A549 (cell line): Measurements from ENCODE around the gene RCBTB2. TPM values are rescaled to one million over a fixed set of nuclear protein-coding genes. Genes with fewer than 3 reads are reported as not detected.

Source experiments
- ATAC-seq, 2 experiments: fragments of 200-7000 bp in 1 of 2; fragments of >200 bp in 1 of 2; cut with Nextera tagmentation in 1 of 2; cut with Tn5 transposase in 1 of 2; 3 replicates each; pipeline versions ENCODE4 v1.8.0 to v1.9.1; 2018 to 2020; ENCODE audit warnings: mild to moderate bottlenecking in 1 of 2, moderate library complexity in 1 of 2
- CTCF ChIA-PET: fragments of 300-600 bp; sonication (Branson Sonifier 250); formaldehyde crosslinking; extraction: SDS; loops from one replicate; lab custom pipeline; 2021; ENCODE audit warnings: antibody characterized with exemption, inconsistent platforms; lab: Yijun Ruan, JAX
- POLR2A ChIA-PET: fragments of 350-600 bp; formaldehyde crosslinking; extraction: SDS; loops from one replicate; lab custom pipeline; 2021; ENCODE audit warnings: antibody characterized with exemption, inconsistent platforms; lab: Yijun Ruan, JAX
- DNase-seq, 2 experiments: peaks; one replicate each; pipeline versions ENCODE4 v3.0.0 to v3.0.0-alpha.2; 2011 to 2016; ENCODE audit warnings: low read depth in 1 of 2, low spot score in 1 of 2
- FAIRE-seq: peaks from 2 replicates; lab custom pipeline; 2011; peaks lifted over from hg19 to GRCh38; lab: Jason Lieb, UNC
- H3K27ac ChIP-seq, 2 experiments: fragments of >200 bp; sonication (Bioruptor Twin); formaldehyde crosslinking; 3 replicates each; pipeline ENCODE4 v1.5.1; 2016 to 2017
- H3K4me1 ChIP-seq: fragments of >200 bp; sonication (Bioruptor Twin); formaldehyde crosslinking; 3 replicates; pipeline ENCODE4 v1.6.1; 2016
- H3K4me2 ChIP-seq: fragments of >200 bp; sonication (Bioruptor Twin); formaldehyde crosslinking; 3 replicates; pipeline ENCODE4 v1.6.1; 2016
- H3K4me3 ChIP-seq: fragments of >200 bp; sonication (Bioruptor Twin); formaldehyde crosslinking; 3 replicates; pipeline ENCODE4 v1.5.1; 2016
- H3K9me3 ChIP-seq: fragments of >200 bp; sonication (Bioruptor Twin); formaldehyde crosslinking; 3 replicates; pipeline ENCODE4 v1.6.1; 2016
- ATOH8 ChIP-seq: fragments of 250-450 bp; sonication (Bioruptor Pico); IDR thresholded peaks from 2 replicates; pipeline ENCODE4 v1.5.0; 2020; ENCODE audit warnings: low read depth, mild to moderate bottlenecking, moderate library complexity
- CBX2 ChIP-seq: fragments of 200-600 bp; sonication (generic); IDR thresholded peaks from 2 replicates; pipeline ENCODE4 v1.6.1; 2016; ENCODE audit warnings: low read depth, mild to moderate bottlenecking, borderline replicate concordance
- EHF ChIP-seq: fragments of 250-450 bp; sonication (Bioruptor Pico); IDR thresholded peaks from 2 replicates; pipeline ENCODE4 v1.5.0; 2020; ENCODE audit warnings: mild to moderate bottlenecking
- ELK1 ChIP-seq: fragments of 150-350 bp; IDR thresholded peaks from 2 replicates; pipeline ENCODE4 v1.6.1; 2014; ENCODE audit warnings: low read depth, mild to moderate bottlenecking, low read length
- EP300 ChIP-seq, 2 experiments: fragments of >200 bp; sonication (Bioruptor Twin); formaldehyde crosslinking; IDR thresholded peaks; 2 replicates in 1 of 2; 3 replicates in 1 of 2; pipeline ENCODE4 v1.6.1; 2016 to 2017
- ESRRA ChIP-seq: fragments of 150-350 bp; IDR thresholded peaks from 2 replicates; pipeline ENCODE4 v1.6.1; 2014; ENCODE audit warnings: mild to moderate bottlenecking, low read length, borderline replicate concordance
- FOSL2 ChIP-seq, 2 experiments: fragments of 450-650 bp in 1 of 2; fragments of >200 bp in 1 of 2; sonication (Bioruptor Twin) in 1 of 2; formaldehyde crosslinking; IDR thresholded peaks; 2 replicates each; pipeline versions ENCODE4 v1.5.0 to v1.6.1; 2016 to 2020; ENCODE audit warnings: mild to moderate bottlenecking in 1 of 2, moderate library complexity in 1 of 2
- HDAC2 ChIP-seq: fragments of 200-600 bp; sonication (generic); IDR thresholded peaks from 2 replicates; pipeline ENCODE4 v1.6.1; 2016
- HOXB13 ChIP-seq: fragments of 250-450 bp; sonication (Bioruptor Pico); IDR thresholded peaks from 2 replicates; pipeline ENCODE4 v1.5.0; 2020; ENCODE audit warnings: low read depth, mild to moderate bottlenecking, moderate library complexity
- KDM1A ChIP-seq: fragments of 200-600 bp; sonication (generic); IDR thresholded peaks from 2 replicates; pipeline ENCODE4 v1.6.1; 2016; ENCODE audit warnings: low read depth, mild to moderate bottlenecking
- MAFK ChIP-seq: fragments of 450-650 bp; IDR thresholded peaks from 2 replicates; pipeline ENCODE4 v1.6.1; 2014; ENCODE audit not compliant: partially characterized antibody
- MAZ ChIP-seq: fragments of 150-350 bp; IDR thresholded peaks from 2 replicates; pipeline ENCODE4 v1.6.1; 2014; ENCODE audit warnings: antibody characterized with exemption, low read depth, low read length, borderline replicate concordance
- RARB ChIP-seq: fragments of 250-450 bp; sonication (Bioruptor Pico); IDR thresholded peaks from 2 replicates; pipeline ENCODE4 v1.8.0; 2021; ENCODE audit warnings: mild to moderate bottlenecking, moderate library complexity
- TFCP2L1 ChIP-seq: fragments of 250-450 bp; sonication (Bioruptor Pico); IDR thresholded peaks from 2 replicates; pipeline ENCODE4 v1.5.0; 2021; ENCODE audit warnings: mild to moderate bottlenecking
- TP53 ChIP-seq: fragments of 250-450 bp; sonication (Bioruptor Pico); IDR thresholded peaks from 2 replicates; pipeline ENCODE4 v1.5.0; 2021; ENCODE audit warnings: mild to moderate bottlenecking, moderate library complexity
- ZFP36 ChIP-seq: fragments of 450-650 bp; IDR thresholded peaks from 2 replicates; pipeline ENCODE4 v1.6.1; 2014; ENCODE audit warnings: borderline replicate concordance; ENCODE audit not compliant: partially characterized antibody
- ZSCAN20 ChIP-seq: fragments of 250-450 bp; sonication (Bioruptor Pico); IDR thresholded peaks from 2 replicates; pipeline ENCODE4 v1.8.0; 2022; ENCODE audit warnings: mild to moderate bottlenecking, moderate library complexity
- WGBS: methylation state at CpG from one replicate; pipeline ENCODE4 v1.1.6; 2017; ENCODE audit errors: missing lambda C conversion rate; 5-methylcytosine and 5-hydroxymethylcytosine counted together
- polyA plus RNA-seq, 4 experiments: library from polyadenylated mRNA; depleted of rRNA in 3 of 4; stranded (reverse); fragments of >200 nt; fragmentation: RNase III in 1 of 4; extraction: RNeasy Plus Mini Kit Qiagen cat#74134 plus additional on column Dnase treatment in 1 of 4; gene quantifications; 2 replicates in 3 of 4; 3 replicates in 1 of 4; pipeline ENCODE4 v1.2.3, GENCODE V29; 2011 to 2017
- TF ChIP-seq, protein P1 (sequence below): fragments of 200-600 bp; sonication (generic); IDR thresholded peaks from 2 replicates; pipeline ENCODE4 v1.6.1; 2016; ENCODE audit warnings: antibody characterized with exemption, mild to moderate bottlenecking, moderate library complexity
- TF ChIP-seq, protein P2 (sequence below): fragments of 250-450 bp; sonication (Bioruptor Pico); IDR thresholded peaks from 2 replicates; pipeline ENCODE4 v1.5.0; 2021; ENCODE audit warnings: mild to moderate bottlenecking, moderate library complexity, borderline replicate concordance
- TF ChIP-seq, protein P3 (sequence below): IDR thresholded peaks from 2 replicates; pipeline ENCODE4 v1.6.1; 2012
- TF ChIP-seq, protein P4 (sequence below): fragments of 450-650 bp; IDR thresholded peaks from 2 replicates; pipeline ENCODE4 v1.6.1; 2014; ENCODE audit warnings: antibody characterized with exemption

The RCBTB2 gene
- polyA plus RNA-seq, 2 of the 4 experiments (the other 2 are of a cell fraction), result 1.1 to 2.0 TPM

DNA sequence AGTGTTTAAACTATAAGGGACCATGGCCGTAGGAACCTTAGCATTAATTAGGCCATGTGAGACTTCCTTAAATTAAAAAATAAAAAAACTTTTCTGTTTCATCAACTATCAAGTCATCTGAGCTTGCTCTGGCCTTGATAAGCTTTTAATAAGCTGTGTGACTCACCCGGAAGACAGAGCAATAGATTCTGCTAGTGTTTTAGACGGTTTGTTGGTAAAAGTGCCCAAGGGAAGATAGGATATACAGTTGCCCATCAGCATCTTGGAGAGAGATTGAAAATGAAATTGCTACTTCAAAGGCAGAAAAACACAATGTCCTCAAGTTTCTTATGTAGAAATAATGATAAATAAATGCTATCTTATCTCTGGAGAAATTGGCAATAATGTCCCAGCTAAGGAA, 31.2 kb upstream of the RCBTB2 start:
- ChIA-PET CTCF (interaction anchor here (1.4 kb wide), 1 partner anchor 16 kb away, joined by 6 read pairs; no protein-coding TSS in a partner anchor), POLR2A (no interaction called here)
- FAIRE-seq (no peak), ATAC-seq (no peak), DNase-seq (no peak)
- H3K4me3 ChIP-seq, result no peak overlapping the region
- H3K4me2 ChIP-seq, result no peak overlapping the region
- H3K9me3 ChIP-seq, result no peaks in the 10 kb centered on the region
- no peak for TF ChIP-seq HOXB13 (CRISPR knock-in tag)
- no peak for TF ChIP-seq ATOH8
- no peak for TF ChIP-seq HDAC2
- no peak for TF ChIP-seq CBX2
- TF ChIP-seq, protein P1, sequence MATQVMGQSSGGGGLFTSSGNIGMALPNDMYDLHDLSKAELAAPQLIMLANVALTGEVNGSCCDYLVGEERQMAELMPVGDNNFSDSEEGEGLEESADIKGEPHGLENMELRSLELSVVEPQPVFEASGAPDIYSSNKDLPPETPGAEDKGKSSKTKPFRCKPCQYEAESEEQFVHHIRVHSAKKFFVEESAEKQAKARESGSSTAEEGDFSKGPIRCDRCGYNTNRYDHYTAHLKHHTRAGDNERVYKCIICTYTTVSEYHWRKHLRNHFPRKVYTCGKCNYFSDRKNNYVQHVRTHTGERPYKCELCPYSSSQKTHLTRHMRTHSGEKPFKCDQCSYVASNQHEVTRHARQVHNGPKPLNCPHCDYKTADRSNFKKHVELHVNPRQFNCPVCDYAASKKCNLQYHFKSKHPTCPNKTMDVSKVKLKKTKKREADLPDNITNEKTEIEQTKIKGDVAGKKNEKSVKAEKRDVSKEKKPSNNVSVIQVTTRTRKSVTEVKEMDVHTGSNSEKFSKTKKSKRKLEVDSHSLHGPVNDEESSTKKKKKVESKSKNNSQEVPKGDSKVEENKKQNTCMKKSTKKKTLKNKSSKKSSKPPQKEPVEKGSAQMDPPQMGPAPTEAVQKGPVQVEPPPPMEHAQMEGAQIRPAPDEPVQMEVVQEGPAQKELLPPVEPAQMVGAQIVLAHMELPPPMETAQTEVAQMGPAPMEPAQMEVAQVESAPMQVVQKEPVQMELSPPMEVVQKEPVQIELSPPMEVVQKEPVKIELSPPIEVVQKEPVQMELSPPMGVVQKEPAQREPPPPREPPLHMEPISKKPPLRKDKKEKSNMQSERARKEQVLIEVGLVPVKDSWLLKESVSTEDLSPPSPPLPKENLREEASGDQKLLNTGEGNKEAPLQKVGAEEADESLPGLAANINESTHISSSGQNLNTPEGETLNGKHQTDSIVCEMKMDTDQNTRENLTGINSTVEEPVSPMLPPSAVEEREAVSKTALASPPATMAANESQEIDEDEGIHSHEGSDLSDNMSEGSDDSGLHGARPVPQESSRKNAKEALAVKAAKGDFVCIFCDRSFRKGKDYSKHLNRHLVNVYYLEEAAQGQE, result no peak
- no peak for TF ChIP-seq MAZ
- no peak for TF ChIP-seq FOSL2 (IDR thresholded peaks at IDR 0.05)
- TF ChIP-seq FOSL2 (CRISPR knock-in tag; IDR thresholded peaks at IDR 0.05), result no peak
- TF ChIP-seq, protein P2, sequence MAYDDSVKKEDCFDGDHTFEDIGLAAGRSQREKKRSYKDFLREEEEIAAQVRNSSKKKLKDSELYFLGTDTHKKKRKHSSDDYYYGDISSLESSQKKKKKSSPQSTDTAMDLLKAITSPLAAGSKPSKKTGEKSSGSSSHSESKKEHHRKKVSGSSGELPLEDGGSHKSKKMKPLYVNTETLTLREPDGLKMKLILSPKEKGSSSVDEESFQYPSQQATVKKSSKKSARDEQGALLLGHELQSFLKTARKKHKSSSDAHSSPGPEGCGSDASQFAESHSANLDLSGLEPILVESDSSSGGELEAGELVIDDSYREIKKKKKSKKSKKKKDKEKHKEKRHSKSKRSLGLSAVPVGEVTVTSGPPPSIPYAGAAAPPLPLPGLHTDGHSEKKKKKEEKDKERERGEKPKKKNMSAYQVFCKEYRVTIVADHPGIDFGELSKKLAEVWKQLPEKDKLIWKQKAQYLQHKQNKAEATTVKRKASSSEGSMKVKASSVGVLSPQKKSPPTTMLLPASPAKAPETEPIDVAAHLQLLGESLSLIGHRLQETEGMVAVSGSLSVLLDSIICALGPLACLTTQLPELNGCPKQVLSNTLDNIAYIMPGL (CRISPR knock-in tag), result no peak
- no peak for TF ChIP-seq ESRRA
- no peak overlapping the region for H3K27ac ChIP-seq
- WGBS, result 75% methylated on average over 3 of the region's 3 CpGs
- no peaks in the 10 kb centered on the region for H3K4me1 ChIP-seq

DNA sequence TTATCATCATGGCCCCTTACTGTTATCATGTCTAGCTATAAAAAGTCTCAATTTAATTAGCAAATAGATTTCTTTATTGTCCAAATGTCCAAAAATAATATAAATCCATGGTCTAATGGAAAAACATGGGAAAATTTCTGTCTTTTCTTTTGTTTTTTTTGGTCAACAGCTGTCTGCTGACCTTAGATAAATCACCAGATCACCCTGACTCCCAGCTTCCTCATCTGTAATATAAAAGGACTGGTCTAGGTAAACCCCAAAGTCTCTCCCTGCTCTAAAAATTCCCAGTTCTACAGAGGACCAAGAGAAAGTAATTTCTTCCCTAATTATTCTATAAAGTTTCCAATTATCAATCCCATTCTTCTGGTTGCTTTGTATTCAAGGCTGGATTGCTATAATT, 30.7 kb upstream of the RCBTB2 start:
- Histone ChIP-seq H3K27ac (no peak overlapping the region), H3K4me1 (no peaks in the 10 kb centered on the region), H3K4me3 (no peak overlapping the region), H3K4me2 (no peak overlapping the region)
- CTCF ChIA-PET, result interaction anchor here (1.4 kb wide), 1 partner anchor 16 kb away, joined by 6 read pairs; no protein-coding TSS in a partner anchor
- DNase-seq, result no peak
- FAIRE-seq, result no peak
- ATAC-seq, result no peak
- TF ChIP-seq EHF, result no peak
- TF ChIP-seq MAZ, result no peak
- no peak for TF ChIP-seq KDM1A
- no peak for TF ChIP-seq ZFP36
- TF ChIP-seq TFCP2L1 (CRISPR knock-in tag), result no peak
- TF ChIP-seq, protein P3, sequence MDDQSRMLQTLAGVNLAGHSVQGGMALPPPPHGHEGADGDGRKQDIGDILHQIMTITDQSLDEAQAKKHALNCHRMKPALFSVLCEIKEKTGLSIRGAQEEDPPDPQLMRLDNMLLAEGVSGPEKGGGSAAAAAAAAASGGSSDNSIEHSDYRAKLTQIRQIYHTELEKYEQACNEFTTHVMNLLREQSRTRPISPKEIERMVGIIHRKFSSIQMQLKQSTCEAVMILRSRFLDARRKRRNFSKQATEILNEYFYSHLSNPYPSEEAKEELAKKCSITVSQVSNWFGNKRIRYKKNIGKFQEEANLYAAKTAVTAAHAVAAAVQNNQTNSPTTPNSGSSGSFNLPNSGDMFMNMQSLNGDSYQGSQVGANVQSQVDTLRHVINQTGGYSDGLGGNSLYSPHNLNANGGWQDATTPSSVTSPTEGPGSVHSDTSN, result no peak
- TF ChIP-seq TP53 (CRISPR knock-in tag), result no peak
- TF ChIP-seq, protein P4, sequence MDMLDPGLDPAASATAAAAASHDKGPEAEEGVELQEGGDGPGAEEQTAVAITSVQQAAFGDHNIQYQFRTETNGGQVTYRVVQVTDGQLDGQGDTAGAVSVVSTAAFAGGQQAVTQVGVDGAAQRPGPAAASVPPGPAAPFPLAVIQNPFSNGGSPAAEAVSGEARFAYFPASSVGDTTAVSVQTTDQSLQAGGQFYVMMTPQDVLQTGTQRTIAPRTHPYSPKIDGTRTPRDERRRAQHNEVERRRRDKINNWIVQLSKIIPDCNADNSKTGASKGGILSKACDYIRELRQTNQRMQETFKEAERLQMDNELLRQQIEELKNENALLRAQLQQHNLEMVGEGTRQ, result no peak
- no peak for TF ChIP-seq ELK1
- TF ChIP-seq ZSCAN20, result no peak
- TF ChIP-seq RARB (CRISPR knock-in tag), result no peak
- no peak for TF ChIP-seq MAFK
- no peak for TF ChIP-seq EP300 (IDR thresholded peaks at IDR 0.05)
- TF ChIP-seq, all 56 proteins: peak for 0
- H3K9me3 ChIP-seq, result no peaks in the 10 kb centered on the region
- POLR2A ChIA-PET, result no interaction called here
